Thoracic aorta (tissue), 2 donors: ENCODE data around the gene TEX2. TPM values are rescaled to one million over a fixed set of nuclear protein-coding genes. Genes with fewer than 3 reads are reported as not detected.

Experiments used
- ATAC-seq: fragments of 150-250 bp; one replicate; pipeline ENCODE4 v1.8.0; 2017; ENCODE audit warnings: low read depth; ENCODE audit not compliant: insufficient number of reproducible peaks, low FRiP score
- DNase-seq: peaks from one replicate; pipeline ENCODE4 v3.0.0-alpha.2; 2020; ENCODE audit warnings: low spot score
- H3K27ac ChIP-seq, 2 donors: fragments of 200-600 bp; sonication (generic); 1 replicate in 1 of 2; 2 replicates in 1 of 2; pipeline ENCODE4 v1.5.1; 2016; ENCODE audit warnings: mild to moderate bottlenecking in 2 of 2, moderate library complexity in 2 of 2
- H3K27me3 ChIP-seq: fragments of 200-600 bp; sonication (generic); replicated peaks from 2 replicates; pipeline ENCODE4 v1.6.0; 2016; ENCODE audit warnings: mild to moderate bottlenecking; ENCODE audit not compliant: insufficient read depth
- H3K36me3 ChIP-seq: fragments of 200-600 bp; sonication (generic); one replicate; pipeline ENCODE4 v1.5.1; 2016
- H3K4me1 ChIP-seq, 2 donors: fragments of 200-600 bp; sonication (generic); 1 replicate in 1 of 2; 2 replicates in 1 of 2; pipeline versions ENCODE4 v1.5.1 to v1.6.0; 2016; ENCODE audit warnings: low read depth in 2 of 2, mild to moderate bottlenecking in 1 of 2; ENCODE audit not compliant: control insufficient read depth in 1 of 2
- H3K4me3 ChIP-seq: fragments of 200-600 bp; sonication (generic); 2 replicates; pipeline ENCODE4 v1.5.1; 2016; ENCODE audit warnings: mild to moderate bottlenecking
- H3K9me3 ChIP-seq: fragments of 200-600 bp; sonication (generic); 2 replicates; pipeline ENCODE4 v1.5.1; 2016
- CTCF ChIP-seq: fragments of 200-600 bp; sonication (generic); IDR thresholded peaks from one replicate; pipeline ENCODE4 v1.5.1; 2019; ENCODE audit warnings: antibody characterized with exemption
- total RNA-seq, 2 donors: library from RNA; depleted of rRNA; stranded (reverse); fragments of >200 nt; gene quantifications; one replicate each; pipeline versions ENCODE4 v1.1.0 to v1.2.3, GENCODE V29; 2016

Gene TEX2
- total RNA-seq, 2 donors from 2014 or later = 27.5 to 70.7 TPM

DNA sequence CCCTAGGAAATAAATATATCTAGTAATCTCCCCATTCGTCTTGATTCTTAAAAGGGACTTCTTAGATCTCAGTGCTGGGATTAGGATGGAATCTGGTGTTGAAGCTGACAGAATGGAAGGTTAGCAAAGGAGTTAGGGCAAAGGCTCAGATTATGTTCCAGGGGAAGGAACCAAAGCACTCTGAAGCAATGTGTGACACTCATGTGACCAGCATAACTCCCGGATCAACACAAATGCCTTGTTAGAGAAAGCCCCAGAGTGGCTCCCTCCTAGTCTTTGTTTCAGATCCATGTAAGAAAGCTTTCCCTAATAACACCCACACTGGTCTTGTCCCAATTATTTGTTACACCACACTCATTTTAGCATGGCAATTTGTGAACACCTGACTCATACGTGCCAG, 70.5 kb downstream of the TEX2 start:
- H3K27ac ChIP-seq = no peak overlapping the region
- no peaks in the 10 kb centered on the region for H3K4me1 ChIP-seq
- ATAC-seq = no peak
- no peak for TF ChIP-seq CTCF
- H3K27me3 ChIP-seq = no peaks in the 10 kb centered on the region
- peaks cover 2% of the 10 kb centered on the region for H3K36me3 ChIP-seq
- no peak overlapping the region for H3K4me3 ChIP-seq
- DNase-seq = no peak
- H3K9me3 ChIP-seq = peaks cover 6% of the 10 kb centered on the region

DNA sequence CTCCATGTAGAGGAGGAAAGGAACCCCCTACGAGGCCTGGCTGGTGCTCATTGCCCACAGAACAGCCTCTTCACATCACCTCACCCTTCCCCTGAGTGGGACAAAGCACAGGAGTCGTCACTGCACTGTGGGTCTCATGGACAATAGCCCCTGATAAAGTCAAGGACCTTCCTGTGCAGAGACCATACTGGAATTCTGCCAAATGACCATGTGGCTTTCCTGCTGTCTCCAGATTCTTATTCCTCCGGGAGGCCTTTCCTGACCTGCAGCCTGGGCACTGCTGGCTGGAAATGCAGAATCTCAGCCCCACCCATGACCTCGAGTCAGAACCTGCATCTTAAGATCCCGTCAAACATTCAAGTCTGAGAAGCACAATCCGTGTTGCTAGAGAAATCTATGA, 72.6 kb downstream of the TEX2 start:
- Histone ChIP-seq H3K4me3 (no peak overlapping the region), H3K4me1 (peaks cover 5 to 9% of the 10 kb centered on the region in 2 donors), H3K27ac (no peak overlapping the region), H3K27me3 (no peaks in the 10 kb centered on the region), H3K9me3 (no peaks in the 10 kb centered on the region), H3K36me3 (peaks cover 6% of the 10 kb centered on the region)
- DNase-seq (no peak), ATAC-seq (no peak)
- TF ChIP-seq CTCF = no peak

- TF ChIP-seq CTCF = no peak
- no peaks in the 10 kb centered on the region for H3K9me3 ChIP-seq
- DNase-seq = no peak
- no peak for ATAC-seq
- no peak overlapping the region for H3K27ac ChIP-seq
- no peak overlapping the region for H3K4me3 ChIP-seq
- no peaks in the 10 kb centered on the region for H3K27me3 ChIP-seq
- H3K36me3 ChIP-seq = peaks cover 6% of the 10 kb centered on the region
- peaks cover 10 to 16% of the 10 kb centered on the region in 2 donors for H3K4me1 ChIP-seq
Observed at GRCh38 chr17:64188088-64188487, 75.0 kb downstream of the TEX2 start.

- Histone ChIP-seq H3K27ac (no peak overlapping the region), H3K27me3 (no peaks in the 10 kb centered on the region)
- no peak for ATAC-seq
Observed at GRCh38 chr17:64187093-64187895, 75.8 kb downstream of the TEX2 start.

More at GRCh38 chr17:64187093-64187895, 75.8 kb downstream of the TEX2 start:
- no peak for TF ChIP-seq CTCF
- H3K9me3 ChIP-seq = no peaks in the 10 kb centered on the region
- no peak for DNase-seq
- H3K4me3 ChIP-seq = no peak overlapping the region
- H3K4me1 ChIP-seq = peaks cover 10 to 16% of the 10 kb centered on the region in 2 donors
- H3K36me3 ChIP-seq = peaks cover 6% of the 10 kb centered on the region
